GM21825 (cell line): ENCODE data around the gene CHMP4B.
A peak's percentile ranks its signal among the peaks of the same experiment; 100 is the strongest.
"Not testable (repeated sequence)": the region's sequence is repeated elsewhere in the genome, so short reads cannot be mapped to it uniquely, and the experiment has no call there.

Source experiments
- ATAC-seq: cut with Tn5 transposase; IDR thresholded peaks from one replicate; pipeline ENCODE4 v1.9.1; 2021; ENCODE audit warnings: mild to moderate bottlenecking, moderate library complexity; ENCODE audit not compliant: unreplicated experiment

CHMP4B gene

DNA sequence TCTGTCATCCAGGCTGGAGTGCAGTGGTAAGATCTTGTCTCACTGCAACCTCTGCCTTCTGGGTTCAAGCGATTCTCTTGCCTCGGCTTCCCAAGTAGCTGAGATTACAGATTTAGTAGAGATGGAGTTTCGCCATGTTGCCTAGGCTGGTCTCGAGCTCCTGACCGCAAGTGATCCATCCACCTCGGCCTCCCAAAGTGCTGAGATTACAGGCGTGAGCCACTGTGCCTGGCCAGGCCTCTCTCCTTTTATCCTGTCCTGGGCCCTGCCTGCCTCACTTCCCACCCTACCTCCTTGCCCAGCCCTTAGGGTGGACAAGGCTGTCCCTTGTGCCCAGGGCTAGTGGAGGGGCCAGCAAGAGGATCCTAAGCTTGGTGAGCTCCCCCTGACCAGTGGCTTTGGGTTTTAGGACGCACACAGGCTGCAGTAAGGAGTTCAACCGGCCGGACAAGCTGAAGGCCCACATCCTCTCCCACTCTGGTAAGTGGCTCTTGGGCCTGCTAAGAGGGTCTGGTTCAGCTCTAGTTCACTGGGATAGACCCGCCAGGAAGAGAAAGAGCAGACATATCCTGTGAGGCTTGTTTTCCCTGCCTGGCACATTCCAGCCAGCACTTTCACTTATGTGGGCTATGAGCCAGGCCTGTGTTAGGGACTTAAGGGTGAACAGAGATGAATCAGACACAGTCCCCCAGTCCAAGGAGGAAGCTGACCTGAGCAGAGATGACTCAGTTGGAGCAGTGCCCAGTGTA, 21.9 kb upstream of the CHMP4B start:
- ATAC-seq, result no peak

DNA sequence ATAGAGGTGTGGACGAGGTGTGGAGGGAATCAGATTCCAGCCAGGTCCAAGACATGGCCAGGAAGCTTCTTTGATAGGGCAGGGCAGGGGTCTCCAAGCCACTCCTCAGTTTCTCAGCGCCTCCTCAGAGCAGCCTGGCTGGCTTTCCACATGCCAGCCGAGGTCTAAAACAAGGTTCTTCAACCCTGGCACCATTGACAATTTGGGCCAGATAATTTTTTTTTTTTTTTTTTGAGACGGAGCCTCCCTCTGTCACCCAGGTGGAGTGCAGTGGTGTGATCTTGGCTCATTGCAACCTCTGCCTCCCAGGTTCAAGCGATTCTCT, 21.3 kb upstream of the CHMP4B start:
- ATAC-seq, result no peak

DNA sequence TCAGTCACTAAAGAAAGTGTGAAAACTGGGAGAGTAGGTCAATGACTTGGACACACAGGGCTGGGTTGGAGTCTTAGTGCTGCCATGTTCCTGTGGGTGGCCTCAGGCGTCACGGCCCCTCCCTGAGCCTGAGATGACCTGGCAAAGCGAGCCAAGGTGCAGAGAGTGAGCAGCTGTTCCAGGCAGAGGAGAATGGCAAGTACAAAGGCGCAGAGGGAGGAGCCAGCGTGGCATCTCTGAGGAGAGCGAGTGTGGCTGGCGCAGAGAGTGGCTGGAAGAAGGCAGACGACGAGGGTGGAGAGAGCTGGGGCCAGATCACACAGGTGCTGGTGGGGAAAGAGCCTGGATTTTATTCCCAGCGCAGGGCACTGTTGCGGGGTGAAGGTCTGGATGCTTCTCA, 20.6 kb upstream of the CHMP4B start:
- ATAC-seq, result no peak

DNA sequence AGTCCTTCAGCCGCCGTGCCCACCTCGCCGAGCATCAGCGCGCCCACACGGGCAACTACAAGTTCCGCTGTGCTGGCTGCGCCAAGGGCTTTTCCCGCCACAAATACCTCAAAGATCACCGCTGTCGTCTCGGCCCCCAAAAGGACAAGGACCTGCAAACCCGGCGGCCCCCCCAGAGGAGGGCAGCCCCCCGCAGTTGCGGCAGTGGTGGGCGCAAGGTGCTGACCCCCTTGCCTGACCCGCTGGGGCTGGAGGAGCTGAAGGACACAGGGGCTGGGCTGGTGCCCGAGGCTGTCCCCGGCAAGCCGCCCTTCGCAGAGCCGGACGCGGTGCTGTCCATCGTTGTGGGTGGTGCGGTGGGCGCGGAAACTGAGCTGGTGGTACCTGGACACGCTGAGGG, 20.1 kb upstream of the CHMP4B start:
- no peak for ATAC-seq

DNA sequence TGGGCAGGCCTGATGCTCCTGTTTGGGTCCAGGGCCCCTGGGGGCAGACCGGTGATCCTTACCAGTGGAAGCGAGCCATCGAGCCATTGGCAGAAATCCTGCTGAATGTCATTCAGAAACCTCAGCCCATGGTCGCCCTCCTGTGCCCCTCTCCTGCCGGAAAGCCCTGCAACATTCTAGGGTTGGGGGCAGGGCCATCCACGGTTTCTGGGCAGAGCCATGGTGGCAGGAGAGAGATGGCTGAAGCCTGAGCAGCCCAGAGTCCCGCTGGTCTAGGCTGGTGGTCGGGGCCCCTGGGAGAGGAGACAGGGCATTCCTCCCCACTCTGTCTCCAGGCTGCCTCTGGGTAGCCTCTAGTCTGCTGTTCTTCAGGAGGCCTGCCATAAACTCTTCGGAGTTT, 19.6 kb upstream of the CHMP4B start:
- no peak for ATAC-seq

DNA sequence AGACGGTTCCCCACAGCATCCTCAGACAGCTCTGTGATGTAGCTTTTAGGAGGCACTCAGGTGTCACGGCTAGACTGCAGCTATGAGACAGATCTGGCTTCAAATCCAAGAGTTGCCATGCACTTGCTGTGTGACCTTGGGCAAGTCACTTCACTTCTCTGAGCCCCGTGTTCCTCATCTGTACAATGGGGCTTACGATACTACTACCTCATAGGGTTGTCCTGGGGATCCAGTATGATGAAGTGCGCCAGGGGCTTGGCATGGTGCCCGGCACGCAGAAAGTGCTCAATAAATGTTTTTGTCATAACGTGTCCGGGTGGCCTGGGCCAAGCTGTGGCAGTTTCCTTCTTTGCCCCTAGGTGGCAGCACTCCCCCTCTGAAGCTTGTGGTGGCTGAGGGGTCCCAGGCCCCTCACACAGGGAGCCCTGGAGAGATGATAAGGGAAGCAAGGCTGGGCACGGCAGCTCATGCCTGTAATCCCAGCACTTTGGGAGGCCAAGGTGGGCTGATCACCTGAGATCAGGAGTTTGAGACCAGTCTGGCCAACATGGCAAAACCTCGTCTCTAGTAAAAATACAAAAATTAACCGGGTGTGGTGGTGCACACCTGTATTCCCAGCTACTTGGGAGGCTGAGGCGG, 19.1 kb upstream of the CHMP4B start:
- no peak for ATAC-seq

DNA sequence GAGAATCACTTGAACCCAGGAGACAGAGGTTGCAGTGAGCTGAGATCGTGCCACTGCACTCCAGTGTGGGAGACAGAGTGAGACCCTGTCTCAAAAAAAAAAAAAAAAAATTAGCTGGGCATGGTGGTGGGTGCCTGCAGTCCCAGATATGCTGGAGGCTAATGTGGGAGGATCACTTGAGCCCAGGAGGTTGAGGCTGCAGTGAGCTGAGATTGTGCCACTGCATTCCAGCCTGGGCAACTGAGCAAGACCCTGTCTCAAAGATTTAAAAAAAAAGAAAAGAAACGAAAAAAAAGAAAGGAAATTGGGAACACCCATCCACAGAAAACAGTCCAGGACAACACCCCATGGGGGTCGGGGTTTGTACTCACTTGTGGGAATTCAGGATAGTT, 18.6 kb upstream of the CHMP4B start:
- not testable (repeated sequence) for ATAC-seq

DNA sequence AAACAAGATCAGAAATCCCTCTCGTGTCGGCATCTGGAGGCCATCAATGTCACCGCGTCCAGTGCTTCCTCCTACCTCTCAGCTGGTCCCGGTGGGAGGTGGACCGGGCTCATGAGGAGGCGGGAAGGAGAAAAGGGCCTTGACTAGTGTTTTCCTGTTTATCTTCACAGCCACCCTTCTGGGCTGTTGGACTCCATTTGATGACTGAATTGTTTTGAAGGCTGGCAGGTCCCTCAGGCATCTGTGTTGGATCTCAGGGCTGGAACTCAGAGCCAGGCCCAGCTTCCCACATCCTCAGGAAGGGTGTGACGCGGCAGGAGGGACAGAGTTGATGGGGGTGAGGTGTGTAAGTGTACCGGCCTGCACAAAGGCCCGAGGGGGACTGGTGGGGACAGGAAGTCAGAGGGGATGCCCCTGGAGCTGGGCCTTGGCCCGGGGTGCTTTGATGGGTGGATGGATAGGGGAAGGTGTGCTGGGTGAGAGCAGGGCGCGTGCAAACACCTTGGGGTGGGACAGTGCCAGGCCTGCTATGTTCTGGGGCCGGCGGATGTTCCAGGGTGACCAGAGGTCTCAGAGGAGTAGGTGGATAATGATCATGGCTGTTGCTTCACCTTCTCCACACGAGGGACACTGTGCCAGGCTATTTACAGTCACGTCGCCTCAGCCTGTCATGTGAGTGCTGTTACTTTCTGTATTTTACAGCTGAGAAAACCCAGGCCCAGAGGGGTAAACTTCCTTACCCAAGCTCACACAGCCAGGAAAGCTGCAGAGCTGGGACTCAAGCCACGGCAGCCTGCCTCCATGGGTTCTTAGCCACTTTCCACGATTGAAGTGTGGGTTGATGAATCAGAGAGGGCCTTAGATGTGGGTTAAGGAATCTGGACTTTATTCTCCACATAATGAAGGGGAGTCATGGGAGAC, 17.9 kb upstream of the CHMP4B start:
- no peak for ATAC-seq

DNA sequence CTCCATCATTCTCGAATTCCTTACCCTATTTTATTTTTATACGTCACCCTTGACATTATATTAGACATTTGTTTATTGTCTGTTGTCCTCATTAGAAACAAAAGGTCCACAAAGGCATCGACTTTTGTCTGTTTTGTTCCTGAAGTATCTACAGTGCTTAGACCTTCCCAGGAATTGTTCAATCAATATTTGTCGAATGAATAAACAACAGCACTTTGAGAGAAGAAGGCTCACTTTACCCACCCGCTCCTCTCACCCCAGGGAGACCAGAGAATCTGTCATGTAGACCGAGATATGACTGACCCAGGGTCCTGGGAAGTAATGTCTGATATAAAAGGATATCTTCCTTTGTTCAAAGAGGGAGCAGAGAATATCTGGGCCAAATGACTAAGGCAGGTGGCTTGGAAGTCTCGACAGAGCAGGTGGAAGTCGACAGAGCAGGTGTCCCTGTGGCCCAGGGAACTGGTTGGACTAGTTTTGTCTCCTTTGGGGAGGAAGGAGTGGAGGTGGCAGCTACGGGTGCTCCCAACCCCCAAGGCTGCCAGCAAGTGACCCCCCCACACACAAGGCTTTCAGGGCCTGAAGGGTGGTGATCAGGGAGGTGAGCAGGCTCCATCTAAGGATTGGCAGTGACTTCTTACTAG, 14.8 kb upstream of the CHMP4B start:
- ATAC-seq, result no peak

DNA sequence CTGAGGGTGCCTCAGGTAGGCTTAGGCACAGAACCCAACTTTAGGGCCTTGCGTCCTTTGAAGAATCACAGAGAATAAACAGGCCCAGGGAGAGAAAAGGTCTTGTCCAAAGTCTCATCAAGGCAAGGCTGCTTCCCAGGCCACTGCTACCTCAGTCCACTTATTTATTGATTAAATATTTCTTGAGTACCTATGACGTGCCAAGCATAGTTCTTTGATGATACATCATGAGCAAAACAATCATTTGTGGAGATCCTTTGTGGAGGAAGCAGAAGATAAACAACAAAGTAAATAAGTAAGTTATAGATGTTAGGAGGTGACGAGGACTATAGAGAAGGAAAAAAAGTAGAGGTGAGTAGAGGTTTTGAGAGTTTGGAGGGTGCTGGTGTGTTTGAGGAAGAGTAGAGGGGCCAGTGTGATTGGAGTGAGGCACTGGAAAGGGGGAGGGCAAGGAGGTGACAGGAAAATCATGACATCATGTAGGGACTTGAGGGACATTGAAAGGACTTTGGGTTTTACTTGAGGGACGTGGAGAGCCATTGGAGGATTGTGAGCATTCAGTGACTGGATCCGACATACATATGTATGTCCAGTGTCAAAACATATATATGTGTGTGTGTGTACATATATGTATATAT, 14.1 kb upstream of the CHMP4B start:
- ATAC-seq, result no peak

DNA sequence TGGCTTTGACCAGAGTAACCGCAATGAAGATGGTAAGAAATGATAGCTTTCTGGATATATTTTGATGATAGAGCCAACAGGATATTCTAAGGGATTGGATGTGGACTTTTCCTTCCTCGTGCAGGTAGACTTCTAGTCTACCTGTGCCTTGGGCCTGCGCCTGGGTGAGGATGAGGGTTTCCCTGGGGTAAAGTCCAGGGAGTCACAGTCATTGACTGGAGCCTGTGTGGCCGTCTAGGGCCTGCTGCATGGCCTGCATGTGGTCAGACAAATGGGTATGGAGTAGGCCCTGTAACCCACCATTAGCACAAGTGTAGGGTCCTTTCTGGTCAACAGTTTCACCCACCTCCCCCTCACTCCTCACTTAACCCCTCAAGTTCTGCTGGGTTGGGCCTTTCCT, 12.7 kb upstream of the CHMP4B start:
- ATAC-seq, result no peak

DNA sequence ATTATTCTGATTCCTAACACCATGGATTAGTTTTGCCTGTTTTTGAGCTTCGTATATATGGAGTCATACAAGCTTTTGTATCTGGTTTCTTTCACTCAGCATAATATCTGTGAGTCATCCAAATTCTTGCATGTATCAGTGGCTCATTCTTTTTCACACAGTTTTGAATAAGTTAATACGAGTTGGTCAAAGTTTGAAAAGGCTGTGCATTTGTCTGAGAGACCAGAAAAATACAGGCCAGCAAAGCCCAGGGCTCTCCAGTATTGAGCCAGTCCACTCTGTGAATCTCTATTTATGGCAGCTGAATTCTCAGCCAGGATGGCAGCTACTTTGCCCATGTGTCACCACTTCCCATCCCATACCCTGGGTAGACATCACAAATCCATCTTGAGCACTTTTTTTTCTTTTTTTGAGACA, 7.2 kb upstream of the CHMP4B start:
- no peak for ATAC-seq

DNA sequence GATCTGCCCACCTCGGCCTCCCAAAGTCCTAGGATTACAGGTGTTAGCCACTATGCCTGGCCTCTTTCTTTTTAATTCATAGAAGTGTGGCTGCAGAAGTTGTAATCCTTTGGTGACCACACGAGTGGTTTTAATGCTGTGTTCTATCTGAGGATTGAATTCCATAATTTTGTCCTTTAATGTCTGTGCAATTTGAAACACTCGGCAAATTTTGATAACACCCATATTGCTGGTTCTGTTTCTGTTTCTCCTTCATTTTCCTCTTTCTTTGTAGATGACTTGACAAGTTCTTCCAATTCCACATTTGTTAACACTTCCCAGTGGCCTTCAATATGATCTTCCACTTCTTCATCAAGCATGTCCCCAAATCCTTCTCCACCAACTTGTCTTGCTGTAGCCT, 2.8 kb upstream of the CHMP4B start:
- no peak for ATAC-seq

DNA sequence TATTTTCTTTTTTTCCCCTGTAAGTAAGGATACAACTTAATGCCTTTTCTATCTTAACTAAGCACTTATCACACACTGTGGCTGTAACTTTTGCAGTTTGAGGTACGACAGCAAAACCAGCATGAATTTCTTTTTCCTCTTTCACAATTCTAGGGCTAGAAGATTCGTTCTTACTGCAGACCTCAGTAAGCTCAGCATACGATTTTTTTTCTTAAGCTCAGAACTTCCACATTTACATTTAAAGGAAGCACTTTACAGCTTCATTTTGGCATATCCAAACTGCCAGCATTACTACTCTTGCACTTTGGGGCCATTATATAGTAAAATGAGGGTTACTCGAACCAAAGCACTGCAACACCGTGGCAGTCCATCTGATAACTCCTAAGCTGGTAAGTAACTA, 889 bp upstream of the CHMP4B start:
- ATAC-seq, result no peak

DNA sequence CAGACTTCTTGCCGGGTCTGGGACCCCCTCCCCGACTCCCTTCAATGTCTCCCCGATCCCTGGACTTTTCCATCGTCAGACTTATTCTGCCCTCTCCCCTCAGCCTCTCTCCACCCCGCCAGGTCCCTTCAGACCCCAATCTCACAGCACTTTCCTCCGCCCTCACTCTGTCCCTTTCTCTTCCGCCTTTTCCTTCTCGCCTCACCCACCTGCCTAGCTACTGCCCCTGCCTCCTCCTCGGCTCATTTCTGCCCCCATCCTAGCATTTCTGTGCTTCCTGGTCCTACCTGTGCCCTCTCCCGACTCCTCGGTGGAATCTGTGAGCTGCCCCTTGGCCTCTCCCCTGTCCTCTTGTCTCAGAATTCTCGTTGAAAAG, 616 bp downstream of the CHMP4B start:
- ATAC-seq, result peak; percentile 15

DNA sequence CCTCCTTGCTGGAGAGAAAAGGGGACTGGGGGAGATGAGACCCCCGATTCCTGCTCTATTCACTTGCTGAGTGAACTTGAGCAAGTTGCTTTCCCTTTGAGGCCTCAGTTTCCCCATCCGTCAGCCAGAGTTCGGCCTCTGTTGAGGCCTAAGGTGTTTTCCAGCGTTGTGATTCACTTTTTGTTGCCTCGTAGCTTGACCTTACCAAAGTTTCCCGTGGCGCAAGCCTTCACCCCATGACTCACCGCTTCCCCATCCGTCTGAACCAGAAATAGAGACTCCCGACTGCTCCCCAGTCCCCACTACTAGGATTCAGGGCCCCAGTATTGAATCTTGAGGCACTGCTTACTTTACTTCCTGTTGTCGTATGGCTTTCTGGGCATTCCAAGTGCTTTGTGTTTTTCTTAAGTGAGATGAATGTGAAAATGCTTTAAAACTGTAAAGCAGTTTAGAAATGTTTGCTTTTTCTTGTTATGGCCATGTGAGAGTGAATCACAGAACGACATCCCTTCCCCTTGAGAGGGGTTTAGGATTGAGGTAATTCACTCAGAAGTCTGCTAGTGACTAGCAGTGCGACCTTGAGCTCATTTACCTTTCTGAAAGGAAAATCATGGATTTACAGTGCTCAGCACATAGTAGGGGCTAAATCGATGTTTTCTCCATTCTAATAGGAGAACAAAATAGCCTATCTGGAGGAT, 1.2 kb downstream of the CHMP4B start:
- ATAC-seq, result no peak

DNA sequence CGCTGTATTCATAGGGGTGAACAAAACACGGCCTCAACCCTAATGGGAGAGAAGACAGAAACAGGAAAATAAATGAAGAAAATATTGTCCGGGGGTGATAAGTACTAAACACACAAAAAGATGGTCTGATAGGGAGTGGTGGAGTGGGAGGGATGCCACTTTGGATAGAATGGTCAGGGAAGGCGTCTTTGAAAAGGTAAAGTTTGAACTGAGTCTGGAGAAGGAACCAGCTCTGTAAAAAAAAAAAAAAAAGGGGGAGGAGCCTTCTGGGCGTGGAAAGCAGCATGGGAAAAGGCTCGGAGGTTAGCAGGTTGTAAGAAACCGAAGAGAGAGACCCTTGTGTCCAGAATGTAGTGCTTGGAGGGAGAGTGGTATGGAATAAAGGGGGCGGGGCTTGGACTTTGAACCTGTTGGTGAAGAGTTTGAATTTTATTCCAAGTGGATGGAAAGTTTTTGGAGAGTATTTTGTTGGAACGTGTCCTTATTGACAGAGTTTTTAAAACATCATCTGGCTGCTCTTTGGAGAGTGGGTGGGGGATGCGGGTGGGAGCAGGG, 1.8 kb downstream of the CHMP4B start:
- no peak for ATAC-seq

DNA sequence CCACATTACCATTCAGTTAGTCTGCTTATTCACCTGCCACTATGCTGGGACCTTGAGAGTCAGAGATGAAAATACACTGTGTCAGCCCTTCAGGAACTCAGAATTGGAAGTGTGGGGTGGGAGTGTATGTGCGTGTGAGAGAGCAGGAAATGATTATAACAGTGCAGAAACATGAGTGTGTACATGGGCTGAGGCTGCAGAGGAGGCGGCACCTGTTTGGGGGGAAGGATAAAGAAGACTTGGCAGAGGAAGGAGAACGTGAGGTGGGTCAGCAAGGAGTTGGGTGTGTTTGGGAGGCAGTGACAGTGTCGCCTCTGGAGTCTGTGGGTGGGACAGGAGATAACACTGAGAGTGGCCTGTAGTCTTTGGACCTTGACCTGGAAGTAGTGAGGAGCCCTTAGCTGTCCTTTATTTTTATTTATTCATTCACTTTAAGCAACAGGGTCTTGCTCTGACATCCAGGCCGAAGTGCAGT, 3.1 kb downstream of the CHMP4B start:
- no peak for ATAC-seq

DNA sequence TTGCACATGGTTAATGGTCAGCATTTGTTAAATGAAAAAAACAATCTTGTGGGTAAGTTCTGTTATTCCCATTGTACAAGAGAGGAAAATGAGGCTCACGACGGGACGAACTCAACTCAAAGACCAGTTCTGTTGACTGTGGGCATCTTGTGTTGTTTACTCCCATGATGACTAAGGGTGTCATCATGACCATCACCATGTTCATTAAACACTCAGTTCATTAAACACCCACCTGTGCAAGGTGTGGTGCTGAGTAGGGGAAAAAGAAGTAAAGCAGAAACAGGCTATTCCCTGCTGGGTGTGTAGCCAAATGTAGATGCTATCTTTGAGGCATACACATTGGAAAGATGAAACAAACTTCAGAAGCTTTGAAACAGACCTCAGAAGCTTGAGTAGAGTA, 4.5 kb downstream of the CHMP4B start:
- ATAC-seq, result no peak

DNA sequence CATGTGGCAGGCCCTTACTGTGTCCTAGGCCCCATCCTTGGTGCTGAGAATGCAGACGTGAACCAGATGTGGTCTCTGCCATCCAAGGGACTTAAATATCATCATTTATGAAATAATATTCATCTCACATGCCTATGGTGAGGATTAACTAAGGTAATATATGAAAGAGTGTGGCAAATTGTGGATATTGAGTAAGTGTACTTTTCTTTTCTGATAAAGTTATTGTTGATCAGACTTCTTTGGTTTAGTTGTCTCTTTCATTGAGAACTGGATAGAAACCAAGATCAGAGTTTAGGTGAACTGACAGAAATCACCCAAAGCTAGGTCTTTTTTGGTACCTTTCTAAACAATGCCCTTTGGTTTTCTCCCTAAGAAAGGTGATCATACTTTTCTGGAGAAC, 5.0 kb downstream of the CHMP4B start:
- no peak for ATAC-seq
